GM12878 (cell line): Measurements from ENCODE around the gene DCAF17. TPM values are rescaled to one million over a fixed set of nuclear protein-coding genes. Genes with fewer than 3 reads are reported as not detected.

ENCODE experiments used
- BCL11A ChIP-seq: IDR thresholded peaks from 2 replicates; pipeline ENCODE4 v1.6.1; 2011; ENCODE audit warnings: low read depth, low read length
- CBX5 ChIP-seq: sonication (generic); IDR thresholded peaks from 2 replicates; pipeline ENCODE4 v1.6.1; 2016; ENCODE audit warnings: low read depth, moderate library complexity, mild to moderate bottlenecking, inconsistent platforms
- CHD1 ChIP-seq: IDR thresholded peaks from 2 replicates; pipeline ENCODE4 v1.6.1; 2012; ENCODE audit warnings: low read depth, low read length, improper control_type of control experiment
- EED ChIP-seq: sonication (generic); IDR thresholded peaks from 2 replicates; pipeline ENCODE4 v1.6.1; 2016; ENCODE audit warnings: antibody characterized with exemption, low read depth
- EGR1 ChIP-seq, 2 experiments: IDR thresholded peaks; 1 replicate in 1 of 2; 2 replicates in 1 of 2; pipeline ENCODE4 v1.6.1; 2011 to 2012; ENCODE audit warnings: low read depth in 2 of 2, low read length in 2 of 2, borderline replicate concordance in 1 of 2, mild to moderate bottlenecking in 1 of 2, moderate library complexity in 1 of 2
- IRF4 ChIP-seq: IDR thresholded peaks from 2 replicates; pipeline ENCODE4 v1.6.1; 2011; ENCODE audit warnings: low read depth, low read length
- MTA3 ChIP-seq: IDR thresholded peaks from 2 replicates; pipeline ENCODE4 v1.6.1; 2012; ENCODE audit warnings: low read length, inconsistent platforms, borderline replicate concordance
- NFXL1 ChIP-seq: fragments of 450-650 bp; IDR thresholded peaks from 2 replicates; pipeline ENCODE4 v1.6.1; 2017; ENCODE audit warnings: antibody characterized with exemption, mild to moderate bottlenecking, borderline replicate concordance
- NFYB ChIP-seq: IDR thresholded peaks from 2 replicates; pipeline ENCODE4 v1.6.1; 2011; ENCODE audit warnings: low read depth, mild to moderate bottlenecking, low read length, improper control_type of control experiment, moderate library complexity; ENCODE audit not compliant: insufficient read depth
- PAX5 ChIP-seq: IDR thresholded peaks from 2 replicates; pipeline ENCODE4 v1.6.1; 2011; ENCODE audit warnings: low read depth, low read length, borderline replicate concordance
- PML ChIP-seq: IDR thresholded peaks from 2 replicates; pipeline ENCODE4 v1.6.1; 2012; ENCODE audit warnings: low read length, inconsistent platforms
- SUZ12 ChIP-seq: fragments of 200-600 bp; sonication (generic); IDR thresholded peaks from one replicate; pipeline ENCODE4 v1.6.1; 2018; ENCODE audit warnings: antibody characterized with exemption, mild to moderate bottlenecking; ENCODE audit not compliant: unreplicated experiment
- TARDBP ChIP-seq: IDR thresholded peaks from 2 replicates; pipeline ENCODE4 v1.6.1; 2016; ENCODE audit warnings: borderline replicate concordance
- ZNF217 ChIP-seq: fragments of 450-650 bp; IDR thresholded peaks from 2 replicates; pipeline ENCODE4 v1.6.1; 2017; ENCODE audit warnings: antibody characterized with exemption, mild to moderate bottlenecking
- polyA plus RNA-seq, 11 experiments: library from polyadenylated mRNA; depleted of rRNA in 4 of 11; unstranded in 6 of 11; stranded (reverse) in 5 of 11; fragments of >200 nt; fragmentation: Nextera tagmentation in 4 of 11; fragmentation: Illumina TruSeq in 1 of 11; extraction: Ambion mirVana in 4 of 11; extraction: Trizol in 1 of 11; gene quantifications; 1 replicate in 1 of 11; 2 replicates in 10 of 11; pipeline versions ENCODE4 v1.2.1 to v1.2.3, GENCODE V29; 2011 to 2016; ENCODE audit warnings: inconsistent platforms in 2 of 11, missing spikeins in 2 of 11, low read depth in 1 of 11
- total RNA-seq, 4 experiments: library from RNA; depleted of rRNA in 3 of 4; stranded (reverse); fragments of >200 nt in 3 of 4; fragmentation: Illumina TruSeq in 1 of 4; extraction: Trizol in 1 of 4; gene quantifications; 2 replicates each; pipeline versions ENCODE4 v1.2.1 to v1.2.3, GENCODE V29; 2013 to 2021
- TF ChIP-seq, protein P1 (sequence below): fragments of 450-650 bp; IDR thresholded peaks from 2 replicates; pipeline ENCODE4 v1.6.1; 2017; ENCODE audit warnings: mild to moderate bottlenecking, low read depth, inconsistent platforms; ENCODE audit not compliant: poor library complexity, severe bottlenecking
- TF ChIP-seq, protein P2 (sequence below): IDR thresholded peaks from 2 replicates; pipeline ENCODE4 v1.6.1; 2012; ENCODE audit warnings: mild to moderate bottlenecking, low read depth, low read length
- TF ChIP-seq, protein P3 (sequence below): fragments of 450-650 bp; IDR thresholded peaks from 2 replicates; pipeline ENCODE4 v1.6.1; 2016; ENCODE audit warnings: mild to moderate bottlenecking, moderate library complexity, borderline replicate concordance
- TF ChIP-seq, protein P4 (sequence below): IDR thresholded peaks from 2 replicates; pipeline ENCODE4 v1.6.1; 2011; ENCODE audit warnings: low read depth, mild to moderate bottlenecking, low read length, moderate library complexity, borderline replicate concordance; ENCODE audit errors: extremely low read depth

DCAF17 gene
- total and polyA plus RNA-seq, 10 of the 15 experiments (the other 5 are each of a cell fraction or from before 2014, with no cell fraction given), result 5.2 to 32.9 (median 23.4) TPM

DNA sequence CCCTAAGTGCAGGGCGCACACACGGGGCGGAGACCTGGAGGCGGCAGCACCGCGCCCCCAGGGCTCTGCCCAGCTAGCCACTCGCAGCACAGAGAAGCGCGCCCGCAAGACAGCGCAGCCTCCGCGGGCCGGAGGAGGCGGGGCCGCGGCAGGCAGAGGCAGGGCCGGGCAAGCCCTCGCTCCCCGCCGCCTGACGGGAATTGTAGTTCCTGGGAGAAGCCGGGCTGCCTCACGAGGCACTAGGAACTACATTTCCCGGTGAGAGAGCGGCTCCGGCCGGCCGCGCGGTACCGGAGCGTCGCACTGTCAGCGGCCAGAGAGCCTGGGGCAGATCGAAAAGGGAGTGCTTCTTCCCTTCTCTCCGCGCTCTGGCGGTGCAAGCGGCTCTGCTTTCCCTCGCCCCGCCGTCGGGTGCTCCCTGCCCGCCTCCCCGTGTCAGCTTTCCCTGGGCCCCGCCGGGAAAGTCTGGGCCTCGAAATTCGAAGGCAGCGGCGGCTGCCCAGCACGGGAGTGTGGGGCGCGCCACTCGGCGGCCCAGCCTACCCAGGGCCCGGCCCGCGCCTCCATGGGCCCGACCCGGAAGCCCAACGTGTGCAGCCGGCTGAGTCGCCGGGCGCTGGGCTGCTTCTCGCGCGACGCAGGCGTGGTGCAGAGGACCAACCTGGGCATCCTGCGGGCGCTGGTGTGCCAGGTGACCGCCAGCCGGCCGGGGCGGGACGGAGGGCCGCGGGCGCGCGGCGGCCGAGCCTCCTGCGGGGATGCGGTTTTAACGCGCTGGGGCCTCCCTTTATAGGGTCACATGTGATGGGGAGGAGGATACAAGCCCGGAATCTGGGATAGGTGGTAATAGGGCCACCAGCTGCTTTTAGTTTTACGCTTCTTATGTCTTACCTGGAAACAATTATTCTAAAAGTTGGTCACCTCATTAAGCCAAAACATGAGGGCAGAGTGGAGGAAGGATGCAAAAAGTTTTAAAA lies at the start of gene DCAF17 (continued):
- TF ChIP-seq, protein P1, sequence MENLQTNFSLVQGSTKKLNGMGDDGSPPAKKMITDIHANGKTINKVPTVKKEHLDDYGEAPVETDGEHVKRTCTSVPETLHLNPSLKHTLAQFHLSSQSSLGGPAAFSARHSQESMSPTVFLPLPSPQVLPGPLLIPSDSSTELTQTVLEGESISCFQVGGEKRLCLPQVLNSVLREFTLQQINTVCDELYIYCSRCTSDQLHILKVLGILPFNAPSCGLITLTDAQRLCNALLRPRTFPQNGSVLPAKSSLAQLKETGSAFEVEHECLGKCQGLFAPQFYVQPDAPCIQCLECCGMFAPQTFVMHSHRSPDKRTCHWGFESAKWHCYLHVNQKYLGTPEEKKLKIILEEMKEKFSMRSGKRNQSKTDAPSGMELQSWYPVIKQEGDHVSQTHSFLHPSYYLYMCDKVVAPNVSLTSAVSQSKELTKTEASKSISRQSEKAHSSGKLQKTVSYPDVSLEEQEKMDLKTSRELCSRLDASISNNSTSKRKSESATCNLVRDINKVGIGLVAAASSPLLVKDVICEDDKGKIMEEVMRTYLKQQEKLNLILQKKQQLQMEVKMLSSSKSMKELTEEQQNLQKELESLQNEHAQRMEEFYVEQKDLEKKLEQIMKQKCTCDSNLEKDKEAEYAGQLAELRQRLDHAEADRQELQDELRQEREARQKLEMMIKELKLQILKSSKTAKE, result no peak
- TF ChIP-seq ZNF217, result peak; percentile 78
- peak; percentile 65; the same call in 1 of the 2 replicates for TF ChIP-seq PAX5
- TF ChIP-seq MTA3, result no peak; the same call in 1 of the 2 replicates
- peak; percentile 58; the same call in 1 of the 2 replicates for TF ChIP-seq NFYB
- TF ChIP-seq, protein P2, sequence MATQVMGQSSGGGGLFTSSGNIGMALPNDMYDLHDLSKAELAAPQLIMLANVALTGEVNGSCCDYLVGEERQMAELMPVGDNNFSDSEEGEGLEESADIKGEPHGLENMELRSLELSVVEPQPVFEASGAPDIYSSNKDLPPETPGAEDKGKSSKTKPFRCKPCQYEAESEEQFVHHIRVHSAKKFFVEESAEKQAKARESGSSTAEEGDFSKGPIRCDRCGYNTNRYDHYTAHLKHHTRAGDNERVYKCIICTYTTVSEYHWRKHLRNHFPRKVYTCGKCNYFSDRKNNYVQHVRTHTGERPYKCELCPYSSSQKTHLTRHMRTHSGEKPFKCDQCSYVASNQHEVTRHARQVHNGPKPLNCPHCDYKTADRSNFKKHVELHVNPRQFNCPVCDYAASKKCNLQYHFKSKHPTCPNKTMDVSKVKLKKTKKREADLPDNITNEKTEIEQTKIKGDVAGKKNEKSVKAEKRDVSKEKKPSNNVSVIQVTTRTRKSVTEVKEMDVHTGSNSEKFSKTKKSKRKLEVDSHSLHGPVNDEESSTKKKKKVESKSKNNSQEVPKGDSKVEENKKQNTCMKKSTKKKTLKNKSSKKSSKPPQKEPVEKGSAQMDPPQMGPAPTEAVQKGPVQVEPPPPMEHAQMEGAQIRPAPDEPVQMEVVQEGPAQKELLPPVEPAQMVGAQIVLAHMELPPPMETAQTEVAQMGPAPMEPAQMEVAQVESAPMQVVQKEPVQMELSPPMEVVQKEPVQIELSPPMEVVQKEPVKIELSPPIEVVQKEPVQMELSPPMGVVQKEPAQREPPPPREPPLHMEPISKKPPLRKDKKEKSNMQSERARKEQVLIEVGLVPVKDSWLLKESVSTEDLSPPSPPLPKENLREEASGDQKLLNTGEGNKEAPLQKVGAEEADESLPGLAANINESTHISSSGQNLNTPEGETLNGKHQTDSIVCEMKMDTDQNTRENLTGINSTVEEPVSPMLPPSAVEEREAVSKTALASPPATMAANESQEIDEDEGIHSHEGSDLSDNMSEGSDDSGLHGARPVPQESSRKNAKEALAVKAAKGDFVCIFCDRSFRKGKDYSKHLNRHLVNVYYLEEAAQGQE, result no peak
- 0 out of 2 replicates have a peak, but pooled peaks have one; percentile 54 for TF ChIP-seq NFXL1
- no peak; the same call in 1 of the 2 replicates for TF ChIP-seq CHD1
- no peak for TF ChIP-seq BCL11A
- no peak for TF ChIP-seq IRF4
- TF ChIP-seq, protein P3, sequence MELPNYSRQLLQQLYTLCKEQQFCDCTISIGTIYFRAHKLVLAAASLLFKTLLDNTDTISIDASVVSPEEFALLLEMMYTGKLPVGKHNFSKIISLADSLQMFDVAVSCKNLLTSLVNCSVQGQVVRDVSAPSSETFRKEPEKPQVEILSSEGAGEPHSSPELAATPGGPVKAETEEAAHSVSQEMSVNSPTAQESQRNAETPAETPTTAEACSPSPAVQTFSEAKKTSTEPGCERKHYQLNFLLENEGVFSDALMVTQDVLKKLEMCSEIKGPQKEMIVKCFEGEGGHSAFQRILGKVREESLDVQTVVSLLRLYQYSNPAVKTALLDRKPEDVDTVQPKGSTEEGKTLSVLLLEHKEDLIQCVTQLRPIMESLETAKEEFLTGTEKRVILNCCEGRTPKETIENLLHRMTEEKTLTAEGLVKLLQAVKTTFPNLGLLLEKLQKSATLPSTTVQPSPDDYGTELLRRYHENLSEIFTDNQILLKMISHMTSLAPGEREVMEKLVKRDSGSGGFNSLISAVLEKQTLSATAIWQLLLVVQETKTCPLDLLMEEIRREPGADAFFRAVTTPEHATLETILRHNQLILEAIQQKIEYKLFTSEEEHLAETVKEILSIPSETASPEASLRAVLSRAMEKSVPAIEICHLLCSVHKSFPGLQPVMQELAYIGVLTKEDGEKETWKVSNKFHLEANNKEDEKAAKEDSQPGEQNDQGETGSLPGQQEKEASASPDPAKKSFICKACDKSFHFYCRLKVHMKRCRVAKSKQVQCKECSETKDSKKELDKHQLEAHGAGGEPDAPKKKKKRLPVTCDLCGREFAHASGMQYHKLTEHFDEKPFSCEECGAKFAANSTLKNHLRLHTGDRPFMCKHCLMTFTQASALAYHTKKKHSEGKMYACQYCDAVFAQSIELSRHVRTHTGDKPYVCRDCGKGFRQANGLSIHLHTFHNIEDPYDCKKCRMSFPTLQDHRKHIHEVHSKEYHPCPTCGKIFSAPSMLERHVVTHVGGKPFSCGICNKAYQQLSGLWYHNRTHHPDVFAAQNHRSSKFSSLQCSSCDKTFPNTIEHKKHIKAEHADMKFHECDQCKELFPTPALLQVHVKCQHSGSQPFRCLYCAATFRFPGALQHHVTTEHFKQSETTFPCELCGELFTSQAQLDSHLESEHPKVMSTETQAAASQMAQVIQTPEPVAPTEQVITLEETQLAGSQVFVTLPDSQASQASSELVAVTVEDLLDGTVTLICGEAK, result peak; percentile 62; the same call in 1 of the 2 replicates
- TF ChIP-seq TARDBP, result 0 out of 2 replicates have a peak, but pooled peaks have one; percentile 23
- TF ChIP-seq CBX5, result peak; percentile 90; the same call in 1 of the 2 replicates
- peak; percentile 18; the same call in 1 of the 2 replicates for TF ChIP-seq EED
- TF ChIP-seq, protein P4, sequence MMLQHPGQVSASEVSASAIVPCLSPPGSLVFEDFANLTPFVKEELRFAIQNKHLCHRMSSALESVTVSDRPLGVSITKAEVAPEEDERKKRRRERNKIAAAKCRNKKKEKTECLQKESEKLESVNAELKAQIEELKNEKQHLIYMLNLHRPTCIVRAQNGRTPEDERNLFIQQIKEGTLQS, result no peak
- peak in 1 of 2 experiments; percentile 27; a peak in 1 of 3 replicates for TF ChIP-seq EGR1 (IDR thresholded peaks at IDR 0.05; ENCODE audit: borderline replicate concordance in 1 of 2, low read depth in 2 of 2, low read length in 2 of 2)
- TF ChIP-seq PML, result 0 out of 2 replicates have a peak, but pooled peaks have one; percentile 38
- TF ChIP-seq SUZ12, result no peak
